ENCODE data around the gene ALDH18A1. TPM values are rescaled to one million over a fixed set of nuclear protein-coding genes. Genes with fewer than 3 reads are reported as not detected.

Gene ALDH18A1
- total RNA-seq, 1 donor from 2014 or later, result 211 TPM

GRCh38 chr10:95579292-95579691 lies 77.2 kb downstream of the ALDH18A1 start:
- DNase-seq (ENCODE audit: low read depth), result no peak

- no peak for DNase-seq (ENCODE audit: low read depth)
Observed at GRCh38 chr10:95578619-95579018, 77.9 kb downstream of the ALDH18A1 start.

- DNase-seq (ENCODE audit: low read depth), result no peak
Observed at GRCh38 chr10:95574649-95575365, 81.7 kb downstream of the ALDH18A1 start.

- DNase-seq (ENCODE audit: low read depth), result no peak
Observed at GRCh38 chr10:95573964-95574604, 82.4 kb downstream of the ALDH18A1 start.

GRCh38 chr10:95573527-95573926 lies 83.0 kb downstream of the ALDH18A1 start:
- no peak for DNase-seq (ENCODE audit: low read depth)

GRCh38 chr10:95572131-95572820 lies 84.2 kb downstream of the ALDH18A1 start:
- DNase-seq (ENCODE audit: low read depth), result no peak

GRCh38 chr10:95571390-95571789 lies 85.1 kb downstream of the ALDH18A1 start:
- DNase-seq (ENCODE audit: low read depth), result no peak

- no peak for DNase-seq (ENCODE audit: low read depth)
Observed at GRCh38 chr10:95569368-95569767, 87.1 kb downstream of the ALDH18A1 start.

- peak; percentile 68 for DNase-seq (ENCODE audit: low read depth)
Observed at GRCh38 chr10:95567903-95568630, 88.4 kb downstream of the ALDH18A1 start.

- DNase-seq (ENCODE audit: low read depth), result no peak
Observed at GRCh38 chr10:95566136-95566535, 90.4 kb downstream of the ALDH18A1 start.

GRCh38 chr10:95565336-95565735 lies 91.2 kb downstream of the ALDH18A1 start:
- no peak for DNase-seq (ENCODE audit: low read depth)

- no peak for DNase-seq (ENCODE audit: low read depth)
Observed at GRCh38 chr10:95564291-95564690, 92.2 kb downstream of the ALDH18A1 start.

GRCh38 chr10:95562341-95562965 lies 94.1 kb downstream of the ALDH18A1 start:
- DNase-seq (ENCODE audit: low read depth), result no peak

- DNase-seq (ENCODE audit: low read depth), result no peak
Observed at GRCh38 chr10:95561864-95562177, 94.7 kb downstream of the ALDH18A1 start.

GRCh38 chr10:95561177-95561863 lies 95.2 kb downstream of the ALDH18A1 start, which contains the start of gene SORBS1:
SORBS1 (minus strand) TSS chr10:95561371; CDS start chr10:95441135, 120,236 bp downstream.
- peak; percentile 89 for DNase-seq (ENCODE audit: low read depth)

- no peak for DNase-seq (ENCODE audit: low read depth)
Observed at GRCh38 chr10:95560278-95561176, 96.0 kb downstream of the ALDH18A1 start.

- DNase-seq (ENCODE audit: low read depth), result no peak
Observed at GRCh38 chr10:95559896-95560277, 96.6 kb downstream of the ALDH18A1 start.

- DNase-seq (ENCODE audit: low read depth), result no peak
Observed at GRCh38 chr10:95559471-95559870, 97.0 kb downstream of the ALDH18A1 start.

- DNase-seq (ENCODE audit: low read depth), result no peak
Observed at GRCh38 chr10:95558593-95559320, 97.8 kb downstream of the ALDH18A1 start.
